Hypothalamus (tissue), 51 donors: ENCODE results near the gene GPR35.

ENCODE experiments used
- DNase-seq, 51 donors: peaks; one replicate each; lab custom pipeline; 2025; lab: John Stamatoyannopoulos, UW

GPR35 gene, protein sequence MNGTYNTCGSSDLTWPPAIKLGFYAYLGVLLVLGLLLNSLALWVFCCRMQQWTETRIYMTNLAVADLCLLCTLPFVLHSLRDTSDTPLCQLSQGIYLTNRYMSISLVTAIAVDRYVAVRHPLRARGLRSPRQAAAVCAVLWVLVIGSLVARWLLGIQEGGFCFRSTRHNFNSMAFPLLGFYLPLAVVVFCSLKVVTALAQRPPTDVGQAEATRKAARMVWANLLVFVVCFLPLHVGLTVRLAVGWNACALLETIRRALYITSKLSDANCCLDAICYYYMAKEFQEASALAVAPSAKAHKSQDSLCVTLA

DNA sequence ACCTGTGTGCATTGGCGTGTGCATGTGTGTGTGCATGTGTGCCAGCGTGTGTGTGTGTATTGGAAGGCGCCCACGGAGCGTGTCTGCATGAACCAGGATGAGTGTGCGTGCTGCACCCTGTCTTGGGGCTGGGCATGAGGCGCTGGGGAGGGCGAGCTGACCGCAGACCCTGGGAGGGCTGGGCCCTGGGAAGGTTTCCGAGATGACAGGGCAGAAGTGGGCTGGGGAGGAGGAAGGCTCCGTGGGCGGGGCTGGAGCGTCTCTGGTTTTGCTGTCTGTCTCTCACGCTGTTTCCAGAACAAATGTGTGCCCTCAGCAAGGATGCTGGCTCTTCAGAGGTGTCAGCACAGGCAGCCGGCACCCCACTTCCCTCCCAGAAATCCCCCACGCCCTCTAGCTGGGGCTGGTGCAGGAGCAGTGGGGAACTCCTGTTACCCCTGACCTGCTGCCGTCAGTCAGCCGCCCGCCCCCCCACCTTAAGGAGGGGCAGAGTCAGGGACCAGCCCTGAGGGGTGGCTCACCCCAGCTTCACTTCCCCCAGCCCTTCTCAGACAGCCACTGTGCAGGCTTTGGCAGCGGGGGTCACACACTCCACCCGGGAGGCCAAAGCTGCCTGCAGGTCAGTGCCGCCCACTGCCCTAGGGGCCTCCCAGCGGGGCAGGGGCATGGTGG lies at the start of gene GPR35:
Gene GPR35, plus strand, starts transcription at position 531 of the 672 bp plus-strand sequence. CDS start 4,473 bp downstream, outside the sequence.
- peak in 3 of 51 donors; percentile 10 to 56 (median 24) for DNase-seq

DNA sequence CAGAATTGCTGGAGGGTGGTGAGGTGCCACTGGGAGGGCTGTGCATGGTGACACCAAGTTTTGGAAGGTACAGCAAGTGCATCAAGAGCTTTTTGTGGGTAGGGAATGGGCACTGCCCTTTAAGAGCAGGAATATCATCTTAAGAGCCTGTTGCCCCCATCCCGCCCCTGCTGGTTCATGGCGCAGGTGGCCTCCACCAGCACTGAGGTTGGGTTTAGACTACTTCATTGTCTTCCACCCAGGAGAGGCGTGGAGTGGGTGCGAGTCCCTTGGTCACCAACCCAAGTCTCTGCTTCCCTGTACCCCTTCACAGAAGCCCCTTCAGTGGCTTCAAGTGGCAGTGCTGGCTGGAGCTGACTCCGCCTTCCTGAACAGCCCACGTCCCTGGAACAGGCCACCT lies 49.2 kb upstream of the GPR35 start:
- no peak for DNase-seq

DNA sequence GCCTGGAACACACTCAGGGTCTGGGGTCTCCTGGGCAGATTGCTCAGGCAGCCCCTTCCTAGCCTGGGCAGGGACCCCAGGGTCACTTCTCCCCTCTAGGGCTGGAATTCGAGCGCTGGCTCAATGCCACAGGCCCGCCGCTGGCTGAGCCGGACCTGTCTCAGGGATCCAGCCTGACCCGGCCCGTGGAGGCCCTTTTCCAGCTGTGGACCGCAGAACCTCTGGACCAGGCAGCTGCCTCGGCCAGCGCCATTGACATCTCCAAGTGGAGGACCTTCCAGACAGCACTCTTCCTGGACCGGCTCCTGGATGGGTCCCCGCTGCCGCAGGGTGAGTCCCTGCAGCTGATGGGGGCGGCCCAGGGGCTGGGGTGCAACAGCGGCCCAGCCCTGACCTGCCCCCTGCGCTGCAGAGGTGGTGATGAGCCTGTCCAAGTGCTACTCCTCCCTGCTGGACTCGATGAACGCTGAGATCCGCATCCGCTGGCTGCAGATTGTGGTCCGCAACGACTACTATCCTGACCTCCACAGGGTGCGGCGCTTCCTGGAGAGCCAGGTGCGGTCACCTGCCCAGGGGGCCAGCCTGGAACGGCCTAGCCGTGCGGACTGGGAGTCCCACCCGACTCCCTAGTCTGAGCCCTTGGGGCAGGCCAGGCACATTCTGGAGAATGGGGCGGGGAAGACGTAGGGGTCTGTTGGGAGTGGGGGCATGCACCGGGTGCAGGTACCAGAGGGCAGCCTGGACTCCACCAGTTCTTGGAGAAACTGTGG lies 48.7 kb upstream of the GPR35 start:
- DNase-seq, result no peak

DNA sequence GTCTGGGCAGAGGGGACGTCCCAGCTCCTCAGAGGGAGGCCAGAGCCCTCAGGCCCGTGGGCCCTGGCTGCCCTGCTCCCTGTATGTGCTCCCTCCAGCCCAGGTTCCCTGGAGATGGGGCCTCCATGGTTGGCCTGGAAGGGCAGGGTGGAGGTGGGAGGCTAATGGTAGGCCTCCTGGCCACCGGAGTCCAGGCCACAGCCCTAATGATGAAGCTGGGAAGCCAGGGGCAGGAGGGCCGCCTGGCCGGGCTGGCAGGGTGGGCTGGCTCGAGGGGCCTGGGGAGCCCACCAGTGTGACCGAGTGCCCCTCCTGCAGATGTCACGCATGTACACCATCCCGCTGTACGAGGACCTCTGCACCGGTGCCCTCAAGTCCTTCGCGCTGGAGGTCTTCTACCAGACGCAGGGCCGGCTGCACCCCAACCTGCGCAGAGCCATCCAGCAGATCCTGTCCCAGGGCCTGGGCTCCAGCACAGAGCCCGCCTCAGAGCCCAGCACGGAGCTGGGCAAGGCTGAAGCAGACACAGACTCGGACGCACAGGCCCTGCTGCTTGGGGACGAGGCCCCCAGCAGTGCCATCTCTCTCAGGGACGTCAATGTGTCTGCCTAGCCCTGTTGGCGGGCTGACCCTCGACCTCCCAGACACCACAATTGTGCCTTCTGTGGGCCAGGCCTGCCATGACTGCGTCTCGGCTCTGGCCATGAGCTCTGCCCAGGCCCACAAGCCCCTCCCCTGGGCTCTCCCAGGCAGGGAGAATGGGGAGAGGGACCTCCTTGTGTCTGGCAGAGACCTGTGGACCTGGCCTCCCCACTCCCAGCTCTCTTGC lies 47.8 kb upstream of the GPR35 start:
- no peak for DNase-seq

DNA sequence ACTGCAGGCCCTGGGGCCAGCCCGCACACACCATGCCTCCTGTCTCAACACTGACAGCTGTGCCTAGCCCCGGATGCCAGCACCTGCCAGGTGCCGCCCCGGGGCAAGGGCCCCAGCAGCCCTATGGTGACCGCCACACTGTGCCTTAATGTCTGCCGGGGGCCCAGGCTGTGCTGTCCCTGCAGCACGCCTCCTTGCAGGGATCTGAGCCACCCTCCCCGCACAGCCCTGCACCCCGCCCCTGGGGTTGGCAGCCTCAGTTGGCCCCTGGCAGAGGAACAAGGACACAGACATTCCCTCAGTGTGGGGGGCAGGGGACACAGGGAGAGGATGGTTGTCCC lies 47.2 kb upstream of the GPR35 start:
- no peak for DNase-seq

DNA sequence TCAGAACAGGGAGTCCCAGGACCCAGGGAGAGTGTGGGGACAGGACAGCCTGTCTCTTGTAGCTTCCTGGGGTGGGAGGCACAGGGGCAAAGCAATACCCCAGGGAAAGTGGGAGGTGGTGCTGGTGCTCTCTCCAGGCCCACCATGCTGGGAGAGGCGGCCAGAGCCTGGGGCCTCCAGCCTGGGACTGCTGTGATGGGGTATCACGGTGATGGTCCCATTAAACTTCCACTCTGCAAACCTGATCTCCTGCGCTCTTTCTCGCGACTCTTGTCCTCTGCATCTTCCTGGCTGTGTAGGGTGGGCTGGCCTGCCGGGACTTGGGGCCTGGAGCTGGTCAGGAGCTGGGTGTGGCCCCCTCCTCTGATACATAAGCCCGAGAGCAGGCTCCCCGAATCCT lies 46.8 kb upstream of the GPR35 start:
- DNase-seq, result no peak

DNA sequence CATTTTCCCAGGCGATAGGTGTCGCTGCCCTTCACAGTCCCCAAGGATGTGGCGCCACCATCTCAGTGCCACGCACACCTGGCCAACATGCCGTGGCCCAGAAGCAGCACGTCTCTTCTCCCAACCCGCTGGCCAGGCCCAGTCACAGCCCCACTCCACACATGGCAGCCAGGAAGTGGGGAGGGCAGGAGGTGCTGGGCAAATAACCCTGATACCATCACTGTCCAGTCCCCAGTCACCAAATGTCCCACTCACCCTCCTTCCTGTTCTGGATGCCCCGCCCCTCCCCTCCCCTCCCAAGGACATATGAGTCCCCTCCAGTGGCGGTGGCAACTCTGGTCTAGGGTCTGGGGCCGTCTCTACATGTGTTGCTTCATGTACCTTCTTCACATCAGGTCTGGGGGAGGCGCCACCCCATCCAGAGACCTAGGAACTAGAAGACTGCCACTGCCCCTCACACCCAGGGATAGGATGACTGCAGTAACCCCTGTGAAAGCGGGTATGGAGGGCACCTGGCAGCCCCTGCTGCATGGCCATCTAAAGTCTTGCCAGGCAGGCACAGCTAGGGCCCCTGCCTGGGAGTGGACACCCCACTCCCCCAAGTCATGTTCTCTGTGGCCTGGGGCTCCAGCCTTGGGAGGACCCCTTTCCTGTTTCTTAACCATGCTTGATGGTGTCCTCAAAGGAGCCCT lies 46.1 kb upstream of the GPR35 start:
- DNase-seq, result no peak

DNA sequence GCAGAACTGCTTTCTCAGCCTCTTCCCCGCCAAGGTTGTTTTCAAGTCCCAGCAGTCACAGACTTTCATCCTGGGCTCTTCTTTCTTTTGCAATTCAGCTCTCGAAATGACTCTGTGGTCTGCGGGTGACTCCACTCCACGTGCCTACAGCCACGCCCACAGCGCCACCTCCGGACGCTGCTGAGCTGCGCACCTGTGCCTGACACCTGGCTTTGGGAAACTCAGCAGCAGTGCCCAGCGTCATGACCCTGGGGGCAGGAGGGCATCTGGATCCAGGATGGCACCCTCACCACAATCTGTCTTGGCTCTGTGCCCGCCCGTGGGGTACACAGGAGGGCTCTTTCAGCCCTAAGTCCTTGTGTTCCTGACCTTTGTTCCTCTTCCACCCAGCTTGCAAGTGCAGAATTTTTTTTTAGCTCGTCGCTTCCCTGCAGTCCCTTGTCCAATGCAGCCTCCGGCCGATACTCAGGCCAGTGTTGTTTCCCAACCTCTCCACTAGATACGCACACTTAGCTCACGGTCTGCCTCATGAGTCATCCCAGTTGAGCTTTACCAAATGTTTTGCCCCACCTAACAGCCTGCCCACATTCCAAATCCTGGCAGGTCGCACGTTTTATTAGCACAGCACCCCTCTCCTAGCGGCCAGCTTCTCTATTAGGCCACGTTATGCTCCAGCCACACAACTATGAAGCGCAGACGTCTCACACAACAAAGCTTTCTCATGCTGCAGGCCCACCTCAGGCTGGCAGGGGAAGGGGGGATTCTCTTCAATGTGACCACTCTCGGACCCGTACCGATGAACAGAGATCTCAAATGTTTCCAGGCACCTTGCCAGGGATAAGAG lies 45.3 kb upstream of the GPR35 start:
- no peak for DNase-seq

DNA sequence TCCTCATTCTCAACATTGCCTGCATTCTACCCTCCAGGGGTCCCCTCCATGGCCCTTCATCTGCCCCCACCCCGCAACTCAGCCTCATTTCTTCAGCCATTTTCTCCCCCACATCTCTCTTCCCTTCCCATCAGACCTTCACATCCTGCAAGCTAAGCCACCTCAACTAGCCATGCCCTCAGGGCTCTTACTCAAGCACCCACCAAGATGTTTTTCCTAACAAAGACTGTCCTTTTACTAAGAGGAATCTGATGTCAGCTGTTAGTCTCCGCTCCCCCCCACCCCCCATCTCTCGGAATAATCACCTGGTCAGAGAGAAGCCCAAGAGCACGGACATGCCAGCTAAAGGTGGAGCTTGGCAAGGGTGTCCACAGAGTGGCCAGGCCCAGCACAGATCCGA lies 43.5 kb upstream of the GPR35 start:
- no peak for DNase-seq

DNA sequence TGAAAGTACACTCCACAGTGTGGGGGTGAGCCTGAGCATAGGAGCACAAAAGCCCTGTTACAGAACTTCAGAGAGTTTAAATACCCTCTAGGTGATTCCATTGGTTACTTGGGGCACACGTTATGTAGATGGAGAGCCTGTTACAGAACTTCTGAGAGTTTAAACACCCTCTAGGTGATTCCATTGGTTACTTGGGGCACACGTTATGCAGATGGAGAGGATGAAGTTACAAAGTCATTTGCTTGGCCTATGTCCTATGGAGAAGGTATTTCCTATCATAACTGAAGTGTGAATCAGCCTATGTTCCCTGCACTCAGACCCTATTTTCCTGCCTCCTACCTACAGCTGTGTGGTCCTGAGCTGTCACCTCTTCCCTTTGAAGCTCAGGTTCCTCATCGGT lies 42.5 kb upstream of the GPR35 start:
- DNase-seq, result no peak

DNA sequence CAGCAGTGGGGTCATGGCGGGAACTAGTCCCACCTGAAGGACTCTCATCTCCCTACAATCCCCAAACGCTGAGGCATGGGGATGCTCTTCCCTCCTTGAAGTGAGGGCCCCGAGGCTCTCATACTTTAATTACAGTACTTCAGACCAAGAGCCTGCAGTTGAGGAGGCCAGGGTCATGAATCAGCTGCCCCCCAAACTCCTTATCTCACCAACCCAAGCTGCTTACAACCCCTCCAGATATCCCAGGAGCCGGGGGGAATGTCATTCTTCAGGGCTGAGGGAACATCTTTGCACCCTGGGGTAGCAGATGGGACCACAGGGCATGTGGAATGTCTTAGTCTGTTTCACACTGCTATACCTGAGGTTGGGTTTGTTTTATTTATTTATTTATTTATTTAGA lies 41.5 kb upstream of the GPR35 start:
- DNase-seq, result no peak

DNA sequence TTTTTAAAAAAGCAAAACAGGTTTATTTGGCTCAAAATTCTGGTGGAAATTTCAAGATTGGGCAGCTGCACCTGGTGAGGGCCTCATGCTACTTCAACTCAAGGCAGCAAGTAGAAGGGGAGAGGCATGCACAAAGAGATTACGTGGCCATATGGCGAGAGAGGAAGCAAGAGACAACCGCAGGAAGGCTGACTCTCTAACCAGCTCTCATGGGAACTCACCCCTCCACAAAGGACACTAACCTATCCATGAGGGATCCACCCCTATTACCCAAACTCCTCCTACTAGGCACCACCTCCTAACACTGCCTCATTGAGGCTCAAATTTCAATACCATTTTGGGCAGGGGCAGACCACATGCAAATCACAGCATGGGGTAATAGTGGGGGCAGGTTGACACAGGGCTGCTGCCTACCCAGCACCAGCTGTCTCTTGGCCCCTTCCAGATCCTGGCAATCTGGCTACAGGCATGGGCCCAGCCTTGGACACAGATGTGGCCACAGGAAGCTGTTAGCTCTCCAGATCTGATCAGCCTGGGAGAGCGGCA lies 40.7 kb upstream of the GPR35 start:
- DNase-seq, result no peak

DNA sequence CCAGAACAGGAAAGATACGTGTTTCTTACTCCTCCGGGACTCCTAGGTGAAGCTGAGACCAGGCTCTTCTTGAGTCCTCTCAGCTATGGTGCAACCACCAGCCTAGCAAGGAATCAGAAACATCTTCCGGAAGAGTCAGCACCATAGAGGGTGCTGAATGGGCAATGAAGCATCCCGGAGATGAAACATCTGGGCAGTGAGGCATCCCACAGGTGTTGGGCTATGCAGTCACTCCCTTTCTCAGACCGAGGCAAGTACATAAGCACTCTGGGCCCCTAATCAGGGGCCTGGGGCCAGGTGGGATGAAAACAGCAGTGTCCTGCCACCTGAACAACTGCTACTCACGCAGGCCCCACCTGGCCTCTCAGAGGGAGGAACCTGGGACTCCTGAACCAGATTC lies 40.2 kb upstream of the GPR35 start:
- DNase-seq, result no peak

DNA sequence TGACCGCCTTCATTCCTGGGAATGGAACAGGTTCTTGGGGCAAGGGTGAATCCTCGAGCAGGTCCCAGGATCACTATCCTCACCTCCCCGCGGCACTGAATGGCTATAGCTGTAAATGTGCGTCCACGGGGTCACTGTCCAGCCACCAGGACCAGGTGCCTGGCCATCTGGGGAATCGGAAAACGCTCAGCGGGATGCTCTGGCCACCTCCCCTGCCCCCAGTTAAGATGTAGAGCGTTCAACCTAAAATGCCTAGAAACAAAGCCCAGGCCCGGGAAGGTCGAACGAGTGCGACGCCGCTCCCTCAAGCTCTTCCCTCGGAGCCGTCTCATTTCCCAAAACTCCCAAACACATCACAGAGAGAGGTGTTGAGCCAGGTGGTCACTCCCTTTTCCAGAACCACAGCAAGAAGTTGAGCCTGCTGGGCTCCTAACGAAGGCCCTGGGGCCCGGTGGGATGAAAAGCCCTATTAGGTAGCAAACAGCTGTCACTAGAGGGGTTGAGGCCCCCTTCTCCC lies 39.5 kb upstream of the GPR35 start:
- DNase-seq, result no peak

DNA sequence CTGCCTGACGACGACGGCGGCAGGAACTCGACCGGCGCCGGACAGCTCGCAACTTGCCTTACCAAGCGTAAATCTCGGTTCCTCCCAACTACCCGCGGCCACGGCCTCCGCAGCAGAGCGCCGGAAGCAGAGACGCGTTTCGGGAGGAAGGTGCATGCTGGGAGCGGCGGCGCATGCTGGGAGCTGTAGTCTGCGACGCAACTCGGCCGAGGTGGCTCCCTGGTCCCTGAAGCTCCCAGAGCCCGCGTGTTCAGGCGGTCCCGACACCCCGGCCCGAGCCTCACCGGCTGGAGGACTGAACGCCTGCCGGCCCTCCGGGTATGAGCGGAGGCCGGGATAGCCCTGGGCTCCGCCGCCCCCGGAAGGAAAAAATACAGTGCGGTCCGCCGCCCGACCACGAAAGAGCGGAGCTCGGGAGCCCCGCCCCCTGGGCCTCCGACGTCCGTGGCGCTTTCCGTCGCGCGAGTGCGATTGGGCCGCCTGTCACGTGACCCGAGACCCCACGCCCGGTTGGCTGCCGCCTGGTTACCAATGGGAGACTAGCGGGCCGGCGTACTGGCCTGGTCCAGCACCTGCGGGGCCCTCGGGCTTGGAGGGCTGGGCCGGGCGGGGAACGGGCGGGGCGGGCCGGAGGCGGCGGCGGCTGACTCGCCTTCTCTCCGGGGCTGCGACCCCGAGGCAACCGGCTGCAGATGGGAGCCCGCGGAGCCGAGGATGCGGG lies 38.9 kb upstream of the GPR35 start, which contains the start of gene CAPN10:
Gene CAPN10, plus strand, starts transcription at position 537 of the 721 bp plus-strand sequence. Its CDS starts 178 bp downstream, at position 715.
- peak; percentile 92 to 100 (median 97) for DNase-seq

DNA sequence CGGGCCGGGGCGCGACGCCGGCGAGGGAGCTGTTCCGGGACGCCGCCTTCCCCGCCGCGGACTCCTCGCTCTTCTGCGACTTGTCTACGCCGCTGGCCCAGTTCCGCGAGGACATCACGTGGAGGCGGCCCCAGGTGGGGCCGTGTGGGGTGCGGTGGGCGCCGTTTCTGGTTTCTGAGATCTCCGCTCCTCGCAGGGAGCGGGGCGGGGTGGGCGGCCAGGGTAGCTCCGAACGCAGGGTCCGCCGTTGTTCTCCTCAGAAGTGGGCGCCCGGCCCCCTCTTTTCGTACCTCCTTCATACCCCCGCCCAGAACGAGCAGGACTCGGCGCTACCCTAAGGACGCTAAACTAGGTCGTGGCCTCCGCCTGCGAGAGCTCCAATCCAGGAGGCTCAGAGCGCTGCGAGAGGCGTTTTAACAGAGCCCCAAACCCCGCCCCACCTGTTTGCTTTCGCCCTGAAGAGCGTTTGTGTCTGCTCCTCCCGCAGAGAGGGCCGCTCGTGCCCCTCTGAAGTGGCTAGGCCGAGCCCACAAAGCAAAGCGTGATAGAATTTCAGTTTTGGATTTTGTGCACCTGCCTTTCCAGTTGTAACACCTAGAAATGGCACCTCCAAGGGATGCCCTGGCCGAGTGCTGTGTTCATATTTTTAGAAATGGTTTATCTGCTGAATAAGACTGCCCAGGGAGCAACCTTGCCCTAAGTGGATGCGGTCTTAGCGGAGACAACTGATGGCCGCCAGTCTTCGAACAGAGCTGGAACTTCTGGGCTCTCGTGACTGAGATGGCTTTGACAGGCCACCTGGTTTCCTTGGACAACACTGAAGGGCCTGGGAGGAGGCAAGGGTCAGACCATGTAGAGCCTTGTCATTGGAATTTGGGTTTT lies 38.1 kb upstream of the GPR35 start:
- DNase-seq, result no peak
